GM18499 (cell line): ENCODE data around the gene CAMK2D.
"Not testable (repeated sequence)": the region's sequence is repeated elsewhere in the genome, so short reads cannot be mapped to it uniquely, and the experiment has no call there.

Experiments used
- ATAC-seq: cut with Tn5 transposase; IDR thresholded peaks from one replicate; pipeline ENCODE4 v1.9.1; 2021; ENCODE audit warnings: moderate number of reproducible peaks; ENCODE audit not compliant: insufficient read depth, unreplicated experiment

Gene CAMK2D

GRCh38 chr4:113763923-113764322, 2.4 kb upstream of the CAMK2D start:
- ATAC-seq: not testable (repeated sequence)

- no peak for ATAC-seq
Observed at GRCh38 chr4:113763029-113763285, 1.4 kb upstream of the CAMK2D start.

- ATAC-seq: peak; percentile 72
Observed at GRCh38 chr4:113762186-113763028, 869 bp upstream of the CAMK2D start.

GRCh38 chr4:113760795-113761619, 531 bp downstream of the CAMK2D start:
- no peak for ATAC-seq

- no peak for ATAC-seq
Observed at GRCh38 chr4:113760094-113760794, 1.3 kb downstream of the CAMK2D start.

- no peak for ATAC-seq
Observed at GRCh38 chr4:113759696-113760093, 1.8 kb downstream of the CAMK2D start.

GRCh38 chr4:113758372-113758771, 3.2 kb downstream of the CAMK2D start:
- no peak for ATAC-seq

GRCh38 chr4:113757486-113757885, 4.1 kb downstream of the CAMK2D start:
- ATAC-seq: no peak

- peak; percentile 98 for ATAC-seq
Observed at GRCh38 chr4:113756005-113756410, 5.5 kb downstream of the CAMK2D start.

- no peak for ATAC-seq
Observed at GRCh38 chr4:113750734-113751133, 10.8 kb downstream of the CAMK2D start.

GRCh38 chr4:113750296-113750695, 11.2 kb downstream of the CAMK2D start:
- ATAC-seq: no peak

- no peak for ATAC-seq
Observed at GRCh38 chr4:113749178-113749577, 12.4 kb downstream of the CAMK2D start.

GRCh38 chr4:113747949-113748348, 13.6 kb downstream of the CAMK2D start:
- no peak for ATAC-seq

GRCh38 chr4:113745711-113746110, 15.8 kb downstream of the CAMK2D start:
- ATAC-seq: no peak

GRCh38 chr4:113744667-113745240, 16.8 kb downstream of the CAMK2D start:
- no peak for ATAC-seq

GRCh38 chr4:113743690-113744089, 17.8 kb downstream of the CAMK2D start:
- ATAC-seq: no peak

GRCh38 chr4:113742643-113743042, 18.9 kb downstream of the CAMK2D start:
- no peak for ATAC-seq

- no peak for ATAC-seq
Observed at GRCh38 chr4:113741956-113742355, 19.6 kb downstream of the CAMK2D start.

GRCh38 chr4:113740857-113741379, 20.6 kb downstream of the CAMK2D start:
- no peak for ATAC-seq

GRCh38 chr4:113739197-113739596, 22.3 kb downstream of the CAMK2D start:
- no peak for ATAC-seq
